Stimulated activated naive B cell treated with anti-CD40 and anti-IgM and Interleukin-4, amounts not matched to agents 10 μg/mL and 1 μg/mL and 100 μg/mL, for 72 hours (primary cell): Measurements from ENCODE around the gene CCL15.
"Not testable (repeated sequence)": the region's sequence is repeated elsewhere in the genome, so short reads cannot be mapped to it uniquely, and the experiment has no call there.

Experiments used
- ATAC-seq, 2 donors: fragments of 150-1000 bp; cut with Tn5 transposase; replicated peaks; 2 replicates each; pipeline ENCODE4 v1.10.0; 2021; ENCODE audit warnings: moderate library complexity in 1 of 2
- DNase-seq: peaks from one replicate; pipeline ENCODE4 v3.0.0; 2021
- H3K27ac Mint-ChIP-seq: one replicate; pipeline ENCODE4 v1.8.0; 2022; ENCODE audit warnings: mild to moderate bottlenecking, mixed read lengths
- H3K27me3 Mint-ChIP-seq, 2 donors: one replicate each; pipeline ENCODE4 v1.8.0; 2022; ENCODE audit warnings: mixed read lengths in 2 of 2
- H3K36me3 Mint-ChIP-seq, 2 donors: one replicate each; pipeline ENCODE4 v1.8.0; 2022; ENCODE audit warnings: mixed read lengths in 2 of 2, mild to moderate bottlenecking in 1 of 2
- H3K4me1 Mint-ChIP-seq, 2 donors: one replicate each; pipeline ENCODE4 v1.8.0; 2022; ENCODE audit warnings: mixed read lengths in 2 of 2, mild to moderate bottlenecking in 1 of 2
- H3K4me3 Mint-ChIP-seq, 2 donors: one replicate each; pipeline ENCODE4 v1.8.0; 2022; ENCODE audit warnings: mild to moderate bottlenecking in 2 of 2, mixed read lengths in 2 of 2, moderate library complexity in 1 of 2
- H3K9me3 Mint-ChIP-seq, 2 donors: one replicate each; pipeline ENCODE4 v1.8.0; 2022; ENCODE audit warnings: mixed read lengths in 2 of 2, mild to moderate bottlenecking in 1 of 2

The CCL15 gene

DNA sequence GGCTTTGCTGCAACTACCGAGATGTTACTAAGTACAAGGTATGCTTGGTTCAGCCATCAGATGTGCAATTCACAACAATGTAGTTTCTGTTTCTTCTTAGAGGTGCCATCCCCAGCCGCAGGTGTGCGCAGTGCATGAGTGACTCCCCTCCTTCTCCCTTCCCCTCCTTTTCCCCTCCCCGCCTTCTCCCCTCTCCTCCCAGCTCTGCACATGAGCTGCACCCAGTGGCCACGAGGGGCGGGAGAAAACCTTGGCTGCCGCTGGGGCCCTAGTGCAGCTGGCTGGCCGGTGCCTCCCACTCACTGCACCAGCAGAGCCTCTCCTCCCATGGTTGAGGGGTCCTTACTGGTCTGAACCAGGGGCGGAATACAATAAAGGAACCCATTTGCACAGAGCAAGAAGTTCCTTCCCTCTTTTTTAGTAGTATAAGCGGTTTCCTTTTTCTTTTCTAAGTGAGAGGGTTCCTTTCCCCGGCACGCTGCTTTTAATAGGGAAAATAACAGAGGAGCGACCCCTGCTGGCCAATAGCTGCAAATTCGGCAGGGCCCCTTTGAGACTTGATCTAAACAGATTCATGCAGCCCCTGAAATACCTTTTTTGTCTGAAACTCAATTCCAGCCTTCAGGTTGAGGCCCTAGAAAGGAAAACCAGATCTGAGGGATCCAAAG is 7.8 kb upstream of the CCL15 start:
- no peak overlapping the region for H3K27ac Mint-ChIP-seq
- peaks cover 12 to 16% of the 10 kb centered on the region in 2 donors for H3K9me3 Mint-ChIP-seq
- H3K36me3 Mint-ChIP-seq, result peaks cover 2 to 4% of the 10 kb centered on the region in 2 donors
- no peak for DNase-seq
- no peaks in the 10 kb centered on the region for H3K27me3 Mint-ChIP-seq
- ATAC-seq, result no peak
- peaks cover 4 to 11% of the 10 kb centered on the region in 2 donors for H3K4me1 Mint-ChIP-seq
- no peak overlapping the region for H3K4me3 Mint-ChIP-seq

DNA sequence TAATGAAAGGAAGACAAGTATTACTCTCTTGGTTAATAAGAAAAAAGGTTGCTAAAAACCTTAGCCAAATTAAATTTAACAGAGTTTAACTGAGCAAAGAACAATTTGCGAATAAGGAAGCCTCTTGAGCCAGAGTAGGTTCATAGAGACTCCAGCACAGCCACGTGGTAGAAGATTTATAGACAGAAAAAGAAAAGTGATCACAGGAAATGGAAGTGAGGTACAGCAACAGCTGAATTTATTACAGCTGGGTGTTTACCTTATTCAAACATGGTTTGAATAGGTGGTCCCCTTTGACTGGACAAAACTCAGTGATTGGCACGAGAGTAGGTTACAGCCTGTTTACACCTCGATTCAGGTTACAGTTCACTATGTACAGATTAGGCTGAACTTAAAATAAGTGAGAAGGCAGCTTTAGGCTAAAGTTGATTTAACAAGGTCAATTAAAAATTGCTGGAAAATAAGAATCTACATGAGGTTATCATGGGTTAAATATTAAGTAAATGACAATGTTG is 3.3 kb upstream of the CCL15 start:
- no peak overlapping the region for H3K27ac Mint-ChIP-seq
- H3K4me3 Mint-ChIP-seq, result no peak overlapping the region
- DNase-seq, result no peak

DNA sequence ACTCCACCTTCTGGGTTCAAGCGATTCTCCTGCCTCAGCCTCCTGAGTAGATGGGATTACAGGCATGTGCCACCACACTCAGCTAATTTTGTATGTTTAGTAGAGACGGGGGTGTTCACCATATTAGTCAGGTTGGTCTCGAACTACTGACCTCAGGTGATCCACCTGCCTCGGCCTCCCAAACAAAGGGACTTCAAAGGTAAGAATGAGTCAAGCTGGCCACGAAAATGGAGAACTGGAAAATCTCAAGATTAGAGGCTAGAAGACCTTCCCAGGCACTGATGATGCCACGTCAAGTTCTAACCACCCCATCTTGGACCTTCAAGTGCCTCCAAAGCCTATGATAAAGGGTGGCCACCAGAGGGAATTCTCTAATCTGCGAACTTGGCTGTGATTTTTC is 1.3 kb upstream of the CCL15 start:
- DNase-seq, result peak; percentile 51
- H3K9me3 Mint-ChIP-seq, result no peaks in the 10 kb centered on the region
- H3K4me3 Mint-ChIP-seq, result no peak overlapping the region
- ATAC-seq, result peak; percentile 80 to 87
- H3K36me3 Mint-ChIP-seq, result no peaks in the 10 kb centered on the region
- no peak overlapping the region for H3K27ac Mint-ChIP-seq
- peaks cover 0 to 4% of the 10 kb centered on the region in 2 donors for H3K27me3 Mint-ChIP-seq
- H3K4me1 Mint-ChIP-seq, result peaks cover 18 to 46% of the 10 kb centered on the region in 2 donors

More for the DNA sequence above, 3.3 kb upstream of the CCL15 start:
- peaks cover 5 to 7% of the 10 kb centered on the region in 2 donors for H3K9me3 Mint-ChIP-seq
- no peak for ATAC-seq
- peaks cover 0 to 2% of the 10 kb centered on the region in 2 donors for H3K36me3 Mint-ChIP-seq
- peaks cover 0 to 4% of the 10 kb centered on the region in 2 donors for H3K27me3 Mint-ChIP-seq
- H3K4me1 Mint-ChIP-seq, result peaks cover 11 to 33% of the 10 kb centered on the region in 2 donors

DNA sequence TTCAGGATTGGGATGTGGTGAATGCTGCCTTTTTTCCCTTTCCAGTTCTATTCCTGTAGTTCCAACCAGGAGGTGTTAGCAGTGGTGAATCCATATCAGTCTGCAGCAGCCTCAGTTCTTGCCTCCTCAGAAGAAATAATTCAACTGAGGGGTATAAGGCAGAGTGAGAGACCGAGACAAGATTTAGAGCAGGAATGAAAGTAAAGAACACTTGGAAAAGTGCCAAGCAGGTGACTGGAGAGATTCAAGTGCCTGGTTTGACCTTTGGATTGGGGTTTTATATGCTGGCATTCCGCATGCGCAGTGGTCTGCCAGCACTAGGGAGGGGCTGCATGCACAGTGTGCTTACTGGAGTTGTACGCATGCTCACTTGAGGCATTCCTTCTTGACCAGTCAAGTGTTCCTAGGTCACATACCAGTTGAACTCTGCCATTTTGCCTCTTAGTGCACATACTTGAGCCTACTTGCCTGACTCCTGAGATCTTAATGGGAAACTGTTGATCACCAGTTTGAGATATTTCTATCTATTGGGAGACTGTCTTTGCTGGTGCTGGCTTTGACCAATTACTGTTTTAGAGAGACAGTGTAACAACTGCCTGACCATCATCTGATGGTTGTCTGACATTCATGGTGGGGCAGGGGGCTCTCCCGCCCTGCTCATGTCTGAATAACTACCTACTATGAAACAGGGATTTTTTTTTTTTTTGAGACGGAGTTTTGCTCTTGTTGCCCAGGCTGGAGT is 680 bp upstream of the CCL15 start:
- ATAC-seq (peak in 1 of 2 donors; percentile 5), DNase-seq (no peak)
- no peaks in the 10 kb centered on the region for H3K9me3 Mint-ChIP-seq
- H3K4me3 Mint-ChIP-seq, result no peak overlapping the region
- H3K27ac Mint-ChIP-seq, result no peak overlapping the region
- peaks cover 20 to 52% of the 10 kb centered on the region in 2 donors for H3K4me1 Mint-ChIP-seq
- no peaks in the 10 kb centered on the region for H3K36me3 Mint-ChIP-seq
- peaks cover 0 to 4% of the 10 kb centered on the region in 2 donors for H3K27me3 Mint-ChIP-seq

DNA sequence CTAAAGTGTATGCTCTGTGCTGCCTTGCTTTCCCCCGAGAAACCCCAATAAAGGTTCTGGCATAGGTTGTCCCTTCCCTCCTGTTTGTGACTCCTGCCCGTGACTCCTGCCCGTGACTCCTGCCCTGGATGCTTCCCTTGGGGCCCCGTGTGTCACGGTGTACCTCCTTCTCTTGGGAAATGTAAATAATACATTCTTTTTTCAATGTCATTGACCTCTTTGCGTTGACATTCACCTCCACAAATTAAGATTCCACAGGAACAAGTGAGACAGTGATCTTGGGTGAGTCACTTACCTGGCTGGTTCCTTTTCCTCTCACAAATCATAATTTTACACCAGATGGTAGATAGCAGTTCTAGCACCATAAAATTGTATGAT is 632 bp downstream of the CCL15 start:
- ATAC-seq (no peak), DNase-seq (no peak)
- Mint-ChIP-seq H3K27ac (no peak overlapping the region), H3K4me1 (peaks cover 27 to 62% of the 10 kb centered on the region in 2 donors), H3K9me3 (no peaks in the 10 kb centered on the region), H3K36me3 (no peaks in the 10 kb centered on the region), H3K4me3 (no peak overlapping the region), H3K27me3 (peaks cover 0 to 4% of the 10 kb centered on the region in 2 donors)

DNA sequence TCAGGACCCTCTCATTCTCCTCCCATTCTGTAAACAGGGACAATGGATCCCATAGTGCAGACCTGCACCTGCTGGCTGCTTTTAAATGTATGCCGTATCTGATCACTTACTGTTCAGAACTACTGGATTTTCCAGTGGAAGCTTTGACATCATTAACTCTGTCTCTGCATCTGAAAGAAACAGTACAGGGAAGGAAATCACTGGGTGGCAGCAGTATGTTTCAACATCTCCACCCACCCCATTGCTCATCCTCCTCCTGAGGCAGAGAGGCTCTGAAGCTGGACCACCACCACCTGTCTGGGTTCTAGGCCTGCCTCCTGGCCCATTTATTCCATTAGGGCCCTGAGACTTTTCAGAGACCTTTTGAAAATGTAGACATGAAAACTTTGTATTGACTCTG is 2.6 kb downstream of the CCL15 start:
- H3K9me3 Mint-ChIP-seq, result no peaks in the 10 kb centered on the region
- H3K27ac Mint-ChIP-seq, result no peak overlapping the region
- H3K4me1 Mint-ChIP-seq, result peaks cover 27 to 60% of the 10 kb centered on the region in 2 donors
- H3K36me3 Mint-ChIP-seq, result no peaks in the 10 kb centered on the region
- H3K27me3 Mint-ChIP-seq, result peaks cover 0 to 4% of the 10 kb centered on the region in 2 donors
- ATAC-seq (no peak), DNase-seq (no peak)
- no peak overlapping the region for H3K4me3 Mint-ChIP-seq

DNA sequence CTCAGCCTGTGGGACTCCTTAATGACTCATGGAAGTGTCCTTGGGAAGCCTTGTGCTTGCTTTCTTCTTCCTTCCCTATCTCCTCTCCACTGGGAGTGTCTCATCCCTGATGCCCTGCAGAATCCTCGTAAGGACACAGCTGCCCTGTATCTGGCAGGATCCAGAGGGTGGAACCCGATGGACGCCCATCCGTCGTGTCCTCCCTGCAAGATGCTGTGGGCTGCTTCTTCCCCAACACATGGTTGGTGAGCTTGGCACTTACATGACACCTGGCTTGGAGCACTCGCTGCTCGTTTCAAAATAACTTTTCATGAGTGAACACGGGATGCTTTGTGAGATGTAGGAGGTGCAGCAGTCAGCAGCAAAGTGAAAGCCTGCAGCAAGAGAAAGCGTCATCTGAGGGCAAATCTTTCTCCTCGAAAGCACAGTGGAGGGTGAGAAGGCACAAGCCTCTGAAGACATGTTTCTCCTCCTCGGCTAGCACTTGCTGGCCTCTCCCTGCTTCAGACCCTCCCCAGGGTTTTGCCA is 3.3 kb downstream of the CCL15 start:
- H3K27ac Mint-ChIP-seq, result peak overlapping the region; percentile 62
- ATAC-seq, result no peak
- no peak overlapping the region for H3K4me3 Mint-ChIP-seq
- H3K9me3 Mint-ChIP-seq, result no peaks in the 10 kb centered on the region
- DNase-seq, result no peak
- peaks cover 0 to 4% of the 10 kb centered on the region in 2 donors for H3K27me3 Mint-ChIP-seq
- peaks cover 27 to 54% of the 10 kb centered on the region in 2 donors for H3K4me1 Mint-ChIP-seq
- no peaks in the 10 kb centered on the region for H3K36me3 Mint-ChIP-seq

DNA sequence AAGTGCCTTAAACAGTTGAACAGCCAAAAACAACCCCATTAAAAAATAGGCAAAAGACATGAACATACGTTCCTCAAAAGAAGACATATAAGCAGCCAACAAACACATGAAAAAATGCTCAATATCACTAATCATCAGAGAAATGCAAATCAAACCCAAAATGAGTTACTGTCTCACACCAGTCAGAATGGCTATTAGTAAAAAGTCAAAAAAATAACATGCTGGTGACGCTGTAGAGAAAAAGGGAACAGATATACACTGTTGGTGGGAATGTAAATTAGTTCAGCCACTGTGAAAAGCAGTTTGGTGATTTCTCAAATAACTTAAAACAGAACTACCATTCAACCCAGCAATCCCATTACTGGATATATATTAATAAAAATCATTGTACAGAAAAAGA is 6.0 kb downstream of the CCL15 start:
- peaks cover 21 to 43% of the 10 kb centered on the region in 2 donors for H3K4me1 Mint-ChIP-seq
- H3K27me3 Mint-ChIP-seq, DNase-seq, H3K4me3 Mint-ChIP-seq, H3K9me3 Mint-ChIP-seq, H3K36me3 Mint-ChIP-seq, H3K27ac Mint-ChIP-seq: not testable (repeated sequence)
- peak; percentile 91 to 93 for ATAC-seq

DNA sequence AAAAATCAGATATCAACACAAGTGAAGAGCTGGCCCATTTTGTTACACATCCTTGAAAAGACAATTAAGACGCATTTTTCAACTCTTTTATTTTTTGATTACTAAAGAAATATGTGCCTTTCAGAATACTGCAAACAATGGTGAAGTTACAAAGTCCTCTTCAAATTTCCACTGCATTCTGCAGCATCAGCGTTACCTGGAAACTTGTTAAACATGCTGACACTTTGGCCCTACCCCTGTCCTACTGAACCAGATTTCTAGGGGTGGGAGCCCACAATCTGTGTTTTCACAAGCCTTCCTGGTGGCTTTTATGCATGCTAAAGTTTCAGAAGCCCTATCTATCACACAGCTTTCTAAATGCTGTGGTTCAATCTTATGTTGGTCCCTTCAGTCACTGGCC is 10.3 kb downstream of the CCL15 start:
- Mint-ChIP-seq H3K4me3 (no peak overlapping the region), H3K27ac (no peak overlapping the region), H3K4me1 (peaks cover 6 to 15% of the 10 kb centered on the region in 2 donors), H3K36me3 (peaks cover 3 to 5% of the 10 kb centered on the region in 2 donors), H3K9me3 (peaks cover 0 to 8% of the 10 kb centered on the region in 2 donors), H3K27me3 (no peaks in the 10 kb centered on the region)
- no peak for ATAC-seq
- no peak for DNase-seq

DNA sequence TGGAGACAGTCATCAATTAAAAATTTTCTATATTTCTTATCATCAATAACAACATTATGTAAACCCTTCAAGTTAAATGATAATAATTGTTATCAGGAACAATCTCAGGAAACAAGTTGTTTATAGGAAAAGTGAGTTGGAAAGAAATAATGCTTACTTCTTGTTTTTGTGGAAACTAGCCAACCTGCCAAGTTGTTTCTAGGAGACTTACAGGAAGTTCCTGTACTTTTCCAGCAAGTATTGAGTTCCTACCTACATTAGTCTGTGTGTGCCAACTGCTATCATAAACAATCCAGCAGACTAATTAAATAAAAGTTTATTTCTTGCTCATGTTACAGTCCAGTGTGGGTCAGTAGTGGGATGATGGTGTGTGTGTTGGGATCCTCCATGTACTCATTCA is 13.2 kb downstream of the CCL15 start:
- ATAC-seq (no peak), DNase-seq (no peak)
- peaks cover 0 to 8% of the 10 kb centered on the region in 2 donors for H3K9me3 Mint-ChIP-seq
- H3K27ac Mint-ChIP-seq, result no peak overlapping the region
- H3K27me3 Mint-ChIP-seq, result peaks cover 0 to 7% of the 10 kb centered on the region in 2 donors
- no peak overlapping the region for H3K4me3 Mint-ChIP-seq
- H3K36me3 Mint-ChIP-seq, result peaks cover 3 to 5% of the 10 kb centered on the region in 2 donors
- peaks cover 2 to 6% of the 10 kb centered on the region in 2 donors for H3K4me1 Mint-ChIP-seq

DNA sequence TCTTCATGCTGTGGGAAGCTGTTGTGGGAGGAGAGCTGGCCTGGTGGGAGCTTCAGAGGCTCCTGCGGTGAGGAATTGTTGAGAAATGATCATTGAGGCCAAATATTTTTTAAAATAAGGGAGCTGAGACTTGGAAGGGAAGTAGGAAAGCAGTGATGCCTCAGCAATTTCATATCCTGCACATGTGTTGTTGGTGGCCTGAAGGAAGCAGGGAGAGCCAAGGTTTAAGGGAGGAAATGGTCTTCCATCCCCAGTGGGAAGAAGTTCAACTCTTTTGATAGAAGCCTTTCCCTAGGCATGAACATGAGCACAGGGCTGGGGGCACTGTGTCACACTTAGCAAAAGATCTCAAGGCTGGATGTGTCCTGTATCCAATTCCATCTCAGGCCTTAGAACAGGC is 14.7 kb downstream of the CCL15 start, which contains the start of gene CCL14:
TSS of gene CCL14 (minus strand) at position 87 of the 400 bp plus-strand sequence. CDS start at position 7, 80 bp downstream.
- DNase-seq (no peak), ATAC-seq (no peak)
- peaks cover 0 to 8% of the 10 kb centered on the region in 2 donors for H3K9me3 Mint-ChIP-seq
- H3K27me3 Mint-ChIP-seq, result peaks cover 0 to 7% of the 10 kb centered on the region in 2 donors
- peaks cover 3 to 9% of the 10 kb centered on the region in 2 donors for H3K4me1 Mint-ChIP-seq
- peaks cover 3 to 5% of the 10 kb centered on the region in 2 donors for H3K36me3 Mint-ChIP-seq
- no peak within 1 kb of the TSS for H3K27ac Mint-ChIP-seq
- no peak within 1 kb of the TSS for H3K4me3 Mint-ChIP-seq

DNA sequence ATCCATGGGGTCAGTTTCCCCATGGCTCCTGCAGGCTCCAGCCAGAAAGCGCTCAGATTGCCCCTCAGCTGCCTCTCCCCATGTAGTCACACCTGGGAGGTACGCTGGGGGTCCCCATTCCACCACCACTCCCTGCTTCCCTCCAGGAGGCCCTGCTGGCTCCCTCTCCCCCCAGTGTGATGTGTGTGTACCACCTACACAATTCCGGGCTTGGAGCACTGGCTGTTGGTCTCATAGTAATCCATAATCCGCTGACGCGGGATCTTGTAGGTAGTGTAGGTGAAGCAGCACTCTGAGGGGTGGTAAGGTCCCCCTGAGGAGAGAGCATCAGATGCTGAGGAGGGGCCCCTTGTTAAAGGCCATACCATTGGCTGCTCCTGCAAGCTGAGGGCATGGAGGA is 17.2 kb downstream of the CCL15 start:
- Mint-ChIP-seq H3K4me1 (peaks cover 3 to 9% of the 10 kb centered on the region in 2 donors), H3K27ac (no peak overlapping the region), H3K36me3 (peaks cover 3 to 5% of the 10 kb centered on the region in 2 donors), H3K4me3 (no peak overlapping the region), H3K27me3 (peaks cover 2 to 15% of the 10 kb centered on the region in 2 donors), H3K9me3 (peaks cover 0 to 5% of the 10 kb centered on the region in 2 donors)
- ATAC-seq (no peak), DNase-seq (no peak)

DNA sequence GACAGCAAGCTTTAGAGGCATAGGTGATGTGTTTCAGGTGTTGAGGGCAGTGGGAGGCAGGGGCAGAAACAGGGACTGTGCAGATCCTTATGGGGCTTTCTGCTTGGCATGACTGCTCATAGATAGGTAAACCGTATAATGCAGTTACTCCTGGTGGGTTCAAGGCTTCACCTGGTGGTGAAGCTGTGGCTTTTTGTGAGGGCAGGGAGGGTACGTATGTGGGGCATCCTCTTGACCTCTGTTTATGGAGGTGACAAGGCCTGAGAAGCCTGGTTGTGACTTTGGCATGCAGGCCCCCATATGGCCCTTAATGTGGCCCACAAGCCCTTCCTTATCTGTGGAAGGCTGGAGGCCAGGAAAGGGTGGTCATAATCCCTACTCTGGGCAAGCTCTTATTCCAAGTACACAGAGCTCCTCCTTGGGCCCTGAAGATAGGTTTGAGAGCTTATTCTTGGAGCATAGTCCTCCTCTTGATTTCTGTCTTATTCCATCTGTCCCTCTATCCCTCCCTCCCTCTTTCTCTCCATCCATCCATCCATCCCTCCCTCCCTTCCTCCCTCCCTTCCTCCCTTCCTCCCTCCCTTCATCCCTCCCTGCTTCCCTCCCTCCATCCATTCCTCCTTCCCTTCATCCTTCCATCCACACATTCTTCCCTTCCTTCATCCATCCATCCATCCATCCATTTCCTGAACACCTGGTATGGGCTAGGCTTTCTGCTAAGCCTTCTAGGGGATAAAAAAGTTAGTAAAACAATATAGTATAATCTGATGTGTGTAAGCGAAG is 18.8 kb downstream of the CCL15 start:
- Mint-ChIP-seq H3K4me1 (peaks cover 5 to 12% of the 10 kb centered on the region in 2 donors), H3K9me3 (no peaks in the 10 kb centered on the region), H3K27ac (peak overlapping the region; percentile 10), H3K27me3 (peaks cover 6 to 15% of the 10 kb centered on the region in 2 donors), H3K36me3 (no peaks in the 10 kb centered on the region), H3K4me3 (no peak overlapping the region)
- ATAC-seq (no peak), DNase-seq (no peak)

DNA sequence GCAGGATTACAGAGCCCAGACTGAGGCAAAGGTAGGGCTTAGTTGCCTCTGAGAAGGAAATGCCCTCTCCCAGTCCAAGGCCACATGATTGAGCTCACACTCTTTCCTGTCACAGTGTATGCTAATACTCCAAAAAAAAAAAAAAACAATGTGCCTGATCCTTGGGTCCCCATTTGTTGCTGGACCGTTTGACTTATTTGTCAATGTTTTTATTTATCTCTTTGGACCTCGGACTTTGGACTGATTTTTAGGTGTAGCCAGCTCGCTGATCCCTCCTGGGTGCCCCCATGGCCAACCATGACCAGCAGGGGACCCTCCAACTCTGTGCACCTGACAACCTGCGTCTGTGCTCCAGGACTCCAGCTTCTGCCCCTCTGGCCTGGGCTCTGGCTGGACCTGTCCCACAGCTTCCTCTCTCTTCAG is 19.4 kb downstream of the CCL15 start:
- ATAC-seq (peak in 1 of 2 donors; percentile 39), DNase-seq (no peak)
- H3K27me3 Mint-ChIP-seq, result peaks cover 6 to 15% of the 10 kb centered on the region in 2 donors
- H3K4me3 Mint-ChIP-seq, result no peak overlapping the region
- H3K36me3 Mint-ChIP-seq, result no peaks in the 10 kb centered on the region
- no peaks in the 10 kb centered on the region for H3K9me3 Mint-ChIP-seq
- H3K4me1 Mint-ChIP-seq, result peaks cover 7 to 14% of the 10 kb centered on the region in 2 donors
- H3K27ac Mint-ChIP-seq, result peak overlapping the region; percentile 10
